Measurements from ENCODE around the gene SOST.
A peak's percentile ranks its signal among the peaks of the same experiment; 100 is the strongest.
"Not testable (repeated sequence)": the region's sequence is repeated elsewhere in the genome, so short reads cannot be mapped to it uniquely, and the experiment has no call there.

SOST gene

DNA sequence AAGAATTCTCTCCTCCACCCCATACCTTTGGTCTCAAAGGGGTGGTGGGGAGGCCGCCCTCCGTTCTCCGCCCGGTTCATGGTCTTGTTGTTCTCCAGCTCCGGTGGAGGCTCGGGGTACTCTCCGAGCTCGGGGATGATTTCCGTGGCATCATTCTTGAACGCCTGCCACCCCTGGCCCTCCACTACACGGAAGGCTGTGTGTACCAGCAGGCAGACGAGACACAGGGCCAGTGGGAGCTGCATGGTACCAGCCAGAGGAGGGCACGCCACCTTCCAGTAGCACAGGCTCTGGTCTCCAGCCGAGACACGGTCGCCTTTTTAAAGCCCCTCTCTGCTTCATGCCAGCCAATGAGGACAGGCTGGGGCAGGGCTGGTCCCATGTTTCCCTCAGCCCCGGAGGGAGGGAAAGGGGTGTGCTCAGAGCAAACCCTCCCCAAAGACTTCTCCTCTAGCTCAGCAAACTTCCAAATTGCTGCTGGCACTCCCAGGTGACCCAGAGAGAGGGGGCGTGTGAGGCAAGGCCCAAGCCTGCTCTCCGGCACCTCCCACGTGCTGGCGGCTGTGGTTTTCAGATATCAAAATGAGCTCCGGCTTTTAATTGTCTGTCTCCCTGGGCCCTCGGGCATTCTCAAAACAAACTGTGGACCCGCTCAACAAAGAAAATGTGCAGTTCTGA lies at the start of gene SOST:
Gene SOST, minus strand, starts transcription at position 295 of the 678 bp plus-strand sequence. Its CDS starts 50 bp downstream, at position 245.
- DNase-seq (ENCODE audit: low read depth) = no peak

DNA sequence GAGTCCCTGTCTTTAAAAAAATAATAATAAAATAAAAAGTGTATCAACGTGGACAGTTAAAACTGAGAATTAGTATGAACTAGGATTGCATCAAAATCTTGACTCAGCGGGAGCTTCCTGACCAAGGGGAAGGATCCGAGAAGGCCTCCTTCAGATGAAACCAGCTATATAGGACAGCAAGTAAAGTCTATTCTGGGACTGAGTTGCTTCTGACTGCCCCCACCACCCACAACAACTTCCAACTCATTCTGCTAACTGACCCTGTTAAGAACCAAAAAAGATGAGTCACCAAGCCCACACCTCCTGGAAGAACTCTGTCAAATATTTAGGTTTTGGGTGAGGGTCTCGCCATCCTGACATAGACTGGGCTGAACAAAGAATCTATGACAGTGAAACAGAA lies 49.5 kb upstream of the SOST start:
- DNase-seq (ENCODE audit: low read depth) = no peak

DNA sequence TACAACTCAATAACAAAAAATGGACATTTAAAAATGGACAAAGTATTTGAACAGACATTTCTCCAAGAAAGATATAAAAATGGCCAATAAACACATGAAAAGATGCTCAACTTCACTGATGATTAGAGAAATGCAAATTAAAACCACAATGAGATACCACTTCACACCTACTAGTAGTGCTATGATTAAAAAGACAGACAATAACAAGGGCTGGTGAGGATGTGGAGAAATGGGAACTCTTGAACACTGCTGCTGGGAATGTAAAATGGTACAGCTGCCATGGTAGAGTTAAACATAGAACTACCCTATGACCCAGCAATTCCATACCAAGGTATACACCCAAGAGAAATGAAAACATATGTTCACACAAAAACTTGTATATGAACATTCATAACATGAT lies 46.5 kb upstream of the SOST start:
- DNase-seq (ENCODE audit: low read depth) = no peak

DNA sequence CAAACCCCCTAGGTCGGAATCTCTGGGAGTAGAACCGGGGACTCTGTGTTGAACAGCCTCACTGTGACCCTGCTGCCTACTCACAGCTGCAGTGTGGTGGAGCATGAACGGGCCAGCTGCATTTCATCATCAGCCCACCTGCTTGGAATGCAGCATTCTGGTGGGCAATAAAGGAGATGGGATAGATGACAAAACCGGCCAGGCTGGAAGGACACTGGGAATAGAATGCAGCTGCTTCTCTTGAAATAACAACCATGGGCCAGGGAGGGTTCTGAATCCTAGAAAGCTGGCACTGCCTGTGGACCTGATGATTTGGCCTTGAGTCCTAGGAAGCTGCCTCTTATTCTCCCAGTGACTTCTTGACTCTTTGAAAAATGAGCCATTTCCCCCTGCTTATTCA lies 45.2 kb upstream of the SOST start:
- no peak for DNase-seq (ENCODE audit: low read depth)

DNA sequence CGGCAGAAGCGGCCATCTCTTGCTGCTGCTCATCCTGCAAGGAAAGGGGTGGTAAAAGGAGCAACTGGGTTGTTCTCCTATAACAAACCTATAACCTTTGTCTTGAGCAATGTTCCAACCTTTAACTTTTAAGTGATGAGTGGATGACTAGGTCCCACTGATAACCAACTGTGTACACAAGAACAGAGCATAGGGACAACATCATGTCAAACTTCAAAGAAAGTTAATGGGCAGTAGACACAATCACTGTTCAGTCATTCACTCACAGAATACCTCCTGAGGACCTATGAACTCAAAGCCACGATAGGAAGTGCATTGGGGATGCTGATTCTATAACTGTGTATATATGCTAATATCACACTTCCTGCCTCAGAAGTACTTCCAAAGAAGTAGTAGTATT lies 43.3 kb upstream of the SOST start:
- DNase-seq (ENCODE audit: low read depth) = no peak

DNA sequence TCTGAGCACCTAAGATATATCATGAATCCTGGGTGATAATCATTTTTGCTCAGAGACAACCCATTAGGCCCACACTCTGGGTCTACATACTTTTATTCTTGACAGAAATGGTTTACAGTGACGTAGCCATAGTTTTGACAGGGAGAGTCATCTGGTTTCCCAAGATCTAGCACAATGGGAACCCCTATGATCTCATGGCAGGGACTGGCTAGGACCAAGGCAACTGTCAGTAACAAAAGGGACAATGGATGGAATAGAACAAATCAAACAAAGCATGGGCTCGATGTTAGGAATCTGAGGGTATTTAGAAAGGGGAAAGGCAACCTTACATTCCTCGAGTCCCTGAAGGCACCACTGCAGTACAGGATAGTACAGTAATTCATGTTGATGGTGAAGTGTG lies 42.1 kb upstream of the SOST start:
- no peak for DNase-seq (ENCODE audit: low read depth)

DNA sequence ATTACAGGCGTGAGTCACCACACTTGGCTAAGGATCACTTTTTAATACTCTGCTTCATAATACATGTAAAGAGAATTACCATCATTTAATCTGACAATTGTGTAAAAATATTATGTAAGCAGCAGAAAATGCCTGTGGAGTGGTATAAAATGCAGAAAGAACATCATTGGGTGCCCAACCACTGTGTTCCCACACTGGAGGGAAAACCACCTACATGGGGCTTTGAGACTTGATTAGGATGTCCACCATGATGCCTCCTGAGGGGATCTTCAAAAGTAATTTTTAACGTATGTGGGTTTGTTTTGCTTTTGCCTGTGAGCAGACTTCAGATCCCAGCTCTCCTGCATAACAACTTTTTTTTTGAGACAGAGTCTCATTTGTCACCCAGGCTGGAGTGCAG lies 40.5 kb upstream of the SOST start:
- DNase-seq (ENCODE audit: low read depth) = no peak

DNA sequence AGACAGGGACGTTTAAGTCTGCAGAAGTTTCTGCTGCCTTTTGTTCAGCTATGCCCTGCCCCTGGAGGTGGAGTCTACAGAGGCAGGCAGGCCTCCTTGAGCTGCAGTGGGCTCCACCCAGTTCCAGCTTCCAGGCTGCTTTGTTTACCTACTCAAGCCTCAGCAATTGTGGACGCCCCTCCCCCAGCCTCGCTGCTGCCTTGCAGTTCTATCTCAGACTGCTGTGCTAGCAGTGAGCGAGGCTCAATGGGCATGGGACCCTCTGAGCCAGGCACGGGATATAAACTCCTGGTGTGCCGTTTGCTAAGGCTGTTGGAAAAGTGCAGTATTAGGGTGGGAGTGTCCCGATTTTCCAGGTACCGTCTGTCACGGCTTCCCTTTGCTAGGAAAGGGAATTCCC lies 39.4 kb upstream of the SOST start:
- not testable (repeated sequence) for DNase-seq (ENCODE audit: low read depth)

DNA sequence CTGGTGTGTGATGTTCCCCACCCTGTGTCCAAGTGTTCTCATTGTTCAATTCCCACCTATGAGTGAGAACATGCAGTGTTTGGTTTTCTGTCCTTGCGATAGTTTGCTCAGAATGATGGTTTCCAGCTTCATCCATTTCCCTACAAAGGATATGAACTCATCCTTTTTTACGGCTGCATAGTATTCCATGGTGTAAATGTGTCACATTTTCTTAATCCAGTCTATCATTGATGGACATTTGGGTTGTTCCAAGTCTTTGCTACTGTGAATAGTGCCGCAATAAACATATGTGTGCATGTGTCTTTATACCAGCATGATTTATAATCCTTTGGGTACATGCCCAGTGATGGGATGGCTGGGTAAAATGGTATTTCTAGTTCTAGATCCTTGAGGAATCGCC lies 34.1 kb upstream of the SOST start:
- not testable (repeated sequence) for DNase-seq (ENCODE audit: low read depth)

DNA sequence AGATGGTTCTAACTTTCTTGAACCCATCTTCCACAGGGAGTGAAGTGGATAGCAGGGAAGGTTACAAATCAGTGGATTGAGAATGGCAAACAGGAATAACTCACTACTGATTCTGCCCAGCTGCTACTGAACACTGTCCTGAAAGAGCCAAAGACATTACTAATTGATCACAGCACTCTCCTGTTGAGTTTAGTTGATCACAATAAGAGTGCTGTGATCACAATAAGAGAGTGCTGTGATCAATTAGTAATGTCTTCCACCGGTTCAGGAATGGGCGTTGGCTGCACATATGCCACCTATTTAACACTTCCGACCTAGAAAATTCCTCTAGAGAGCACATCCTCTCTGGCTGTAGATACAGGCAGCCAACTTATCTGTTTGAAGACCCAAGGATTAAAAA lies 33.0 kb upstream of the SOST start:
- no peak for DNase-seq (ENCODE audit: low read depth)

DNA sequence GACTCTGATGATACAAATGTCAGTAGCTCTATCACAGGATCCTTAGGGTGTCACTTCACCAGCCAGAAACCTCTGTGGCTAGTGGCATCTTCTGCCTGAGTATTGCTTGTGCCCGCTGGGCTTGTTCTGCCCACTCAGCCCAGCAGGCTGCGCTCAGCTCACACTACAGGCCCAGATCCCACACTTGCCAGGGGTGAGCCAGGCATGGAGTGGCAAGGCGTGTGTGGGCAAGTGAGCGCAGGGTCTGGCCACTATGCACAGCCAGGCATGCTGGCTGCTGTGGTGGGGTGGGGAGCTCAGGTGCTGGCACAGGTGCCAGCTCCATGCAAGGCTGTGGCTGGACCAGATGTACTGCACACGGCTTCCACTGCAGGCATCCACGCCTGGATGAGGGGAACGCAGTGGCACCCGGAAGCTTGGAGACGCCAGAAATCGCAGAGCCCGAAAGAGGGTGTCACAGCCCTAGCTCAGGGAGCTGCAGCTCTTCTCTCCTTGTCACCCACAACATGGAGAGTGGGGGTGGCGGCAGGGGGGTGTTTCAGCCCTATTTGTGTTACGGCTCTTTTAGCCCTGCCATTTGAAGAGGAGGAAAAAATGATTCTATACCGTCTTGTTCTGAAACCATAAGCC lies 31.8 kb upstream of the SOST start:
- no peak for DNase-seq (ENCODE audit: low read depth)

DNA sequence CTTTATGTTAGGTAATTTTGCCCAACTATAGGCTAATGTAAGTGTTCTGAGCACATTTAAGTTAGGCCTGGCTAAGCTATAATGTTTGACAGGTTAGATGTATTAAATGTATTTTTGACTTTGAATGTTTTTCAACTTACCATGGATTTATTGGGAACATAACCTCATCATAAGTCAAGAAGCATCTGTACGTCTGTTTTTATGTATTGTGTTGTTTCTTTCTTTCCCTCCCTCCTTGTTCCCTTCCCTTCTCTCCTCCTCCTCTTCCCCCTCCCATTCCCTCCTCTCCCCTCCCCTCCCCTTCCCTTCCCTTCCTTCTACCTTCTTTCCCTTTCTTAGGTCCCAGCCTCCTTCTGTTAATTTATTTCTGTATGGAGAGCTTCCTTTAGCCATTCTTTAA lies 30.9 kb upstream of the SOST start:
- DNase-seq (ENCODE audit: low read depth) = no peak

DNA sequence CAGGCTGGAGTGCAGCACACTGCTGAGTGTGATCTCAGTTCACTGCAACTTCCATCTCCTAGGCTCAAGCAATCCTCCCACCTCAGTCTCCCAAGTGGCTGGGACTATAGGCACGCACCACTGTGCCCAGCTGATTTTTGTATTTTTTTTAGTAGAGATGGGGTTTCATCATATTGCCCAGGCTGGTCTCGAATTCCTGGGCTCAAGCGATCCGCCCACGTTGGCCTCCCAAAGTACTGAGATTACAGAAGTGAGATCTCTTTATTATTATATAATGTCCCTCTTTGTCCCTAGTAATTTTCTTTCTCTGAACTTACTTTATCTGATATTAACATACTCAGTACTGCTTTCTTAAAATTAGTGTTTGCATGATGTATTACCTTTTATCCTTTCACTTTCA lies 29.9 kb upstream of the SOST start:
- DNase-seq (ENCODE audit: low read depth) = no peak

DNA sequence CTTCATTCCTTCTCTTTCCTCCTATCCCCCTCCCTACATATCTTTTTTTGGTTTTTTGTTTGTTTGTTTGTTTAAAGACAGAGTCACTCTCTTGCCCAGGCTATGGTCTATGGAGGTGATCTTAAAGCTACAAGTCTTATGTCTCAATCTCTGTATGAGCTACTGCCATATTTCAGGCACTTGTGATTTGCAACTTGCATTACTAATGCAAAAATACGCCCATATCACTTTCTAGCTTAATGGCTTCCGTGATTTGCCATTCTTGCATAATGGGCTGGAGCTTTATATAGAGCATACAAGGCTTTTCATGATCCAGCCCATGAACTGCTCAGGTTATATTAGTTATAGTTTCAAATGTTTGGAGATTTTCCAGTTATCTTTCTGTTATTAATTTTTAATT lies 29.1 kb upstream of the SOST start:
- DNase-seq (ENCODE audit: low read depth) = no peak

DNA sequence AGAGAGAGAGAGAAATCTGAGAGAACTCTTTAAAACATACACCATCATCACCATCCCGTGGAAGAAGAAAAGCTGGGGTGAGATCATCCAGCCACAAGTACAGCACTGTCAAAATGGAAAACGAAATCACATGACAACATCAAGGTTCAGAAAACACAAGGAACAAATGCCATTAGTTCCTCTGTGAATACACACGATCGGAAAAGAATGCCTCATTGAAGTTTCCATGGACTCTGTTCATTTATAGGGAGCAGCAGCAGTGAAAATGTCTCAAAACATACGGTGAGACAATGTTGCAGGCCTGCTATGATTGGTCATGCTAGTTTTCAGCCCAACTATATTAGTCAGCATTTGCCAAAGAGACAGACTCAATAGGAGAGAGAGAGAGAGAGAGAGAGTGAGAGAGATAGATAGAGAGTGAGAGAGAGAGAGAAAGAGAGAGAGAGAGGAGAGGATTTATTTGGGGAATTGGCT lies 26.1 kb upstream of the SOST start:
- no peak for DNase-seq (ENCODE audit: low read depth)

DNA sequence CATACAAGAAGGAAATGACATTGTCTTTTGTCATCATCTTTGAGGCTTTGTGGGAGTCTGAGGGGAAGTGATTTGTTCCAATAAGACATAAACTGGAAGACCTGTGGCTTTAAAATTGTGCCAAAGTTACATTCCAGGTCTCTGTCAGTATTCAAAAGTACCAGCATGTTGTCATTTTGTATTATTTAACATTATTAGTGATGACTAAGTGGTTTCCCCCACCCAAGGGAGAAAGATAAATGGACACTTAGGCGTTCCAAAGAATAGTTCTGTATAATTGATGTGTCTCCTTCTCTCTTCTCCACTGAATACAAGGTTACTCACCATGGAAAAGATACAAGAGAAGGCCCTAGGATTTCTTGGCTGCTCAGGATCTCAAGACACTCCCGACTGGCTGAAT lies 25.5 kb upstream of the SOST start:
- no peak for DNase-seq (ENCODE audit: low read depth)

DNA sequence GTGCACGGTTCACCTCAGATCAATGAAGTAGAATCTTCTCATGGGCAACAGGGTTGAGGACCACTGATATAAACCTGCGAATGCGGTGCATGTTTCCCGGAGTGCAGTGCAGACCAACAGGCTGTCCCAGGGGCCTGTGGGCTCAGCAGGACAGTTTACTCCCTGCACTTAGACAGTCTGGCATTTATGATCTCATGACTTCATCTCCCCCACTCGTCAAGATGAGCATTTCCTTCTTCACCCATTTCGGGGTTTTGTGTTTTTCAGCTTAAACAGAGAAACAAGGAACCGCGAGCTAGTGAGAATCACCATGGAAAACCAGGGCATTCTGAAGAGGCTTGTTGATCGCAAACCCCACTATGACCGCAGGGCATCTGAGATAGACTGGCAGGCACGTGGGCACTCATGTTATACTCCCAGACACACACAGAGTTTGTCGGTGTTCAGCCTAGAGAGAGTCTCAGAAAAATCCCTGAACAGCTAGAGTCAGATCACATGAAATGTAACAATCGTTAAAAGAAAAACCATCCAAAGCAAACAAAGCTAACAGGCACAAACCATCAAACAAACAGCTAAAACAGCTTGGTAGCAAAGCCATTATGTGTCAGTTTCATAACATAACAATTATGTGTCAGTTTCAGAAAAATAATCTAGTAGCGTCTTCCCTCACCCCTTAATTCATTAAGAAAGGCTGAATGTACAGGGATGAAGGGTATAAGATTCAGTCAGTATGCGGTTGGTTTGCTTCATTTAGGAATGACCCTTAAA lies 24.5 kb upstream of the SOST start:
- no peak for DNase-seq (ENCODE audit: low read depth)

DNA sequence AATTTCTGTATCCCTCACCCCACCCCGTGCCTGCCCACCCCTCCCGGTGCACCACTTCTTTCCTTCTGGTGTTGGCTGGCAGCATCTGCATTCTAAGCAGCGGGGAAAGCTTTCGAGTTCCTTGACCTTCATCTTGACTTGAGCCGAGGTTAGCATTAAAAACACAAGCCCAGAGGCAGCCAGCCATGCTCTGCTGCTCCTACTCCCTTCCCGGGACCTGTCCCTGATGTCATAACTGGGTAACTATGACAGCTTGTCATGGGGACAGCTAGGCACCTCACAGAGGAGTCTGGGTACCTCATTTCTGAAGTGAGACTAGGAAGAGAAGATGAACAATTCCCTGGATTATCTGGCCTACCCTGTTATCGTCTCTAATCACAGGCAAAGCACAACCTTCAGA lies 21.5 kb upstream of the SOST start, which contains the start of gene CFAP97D1:
Gene CFAP97D1, plus strand, starts transcription at position 301 of the 400 bp plus-strand sequence. Its CDS starts 28 bp downstream, at position 329.
- DNase-seq (ENCODE audit: low read depth) = no peak

DNA sequence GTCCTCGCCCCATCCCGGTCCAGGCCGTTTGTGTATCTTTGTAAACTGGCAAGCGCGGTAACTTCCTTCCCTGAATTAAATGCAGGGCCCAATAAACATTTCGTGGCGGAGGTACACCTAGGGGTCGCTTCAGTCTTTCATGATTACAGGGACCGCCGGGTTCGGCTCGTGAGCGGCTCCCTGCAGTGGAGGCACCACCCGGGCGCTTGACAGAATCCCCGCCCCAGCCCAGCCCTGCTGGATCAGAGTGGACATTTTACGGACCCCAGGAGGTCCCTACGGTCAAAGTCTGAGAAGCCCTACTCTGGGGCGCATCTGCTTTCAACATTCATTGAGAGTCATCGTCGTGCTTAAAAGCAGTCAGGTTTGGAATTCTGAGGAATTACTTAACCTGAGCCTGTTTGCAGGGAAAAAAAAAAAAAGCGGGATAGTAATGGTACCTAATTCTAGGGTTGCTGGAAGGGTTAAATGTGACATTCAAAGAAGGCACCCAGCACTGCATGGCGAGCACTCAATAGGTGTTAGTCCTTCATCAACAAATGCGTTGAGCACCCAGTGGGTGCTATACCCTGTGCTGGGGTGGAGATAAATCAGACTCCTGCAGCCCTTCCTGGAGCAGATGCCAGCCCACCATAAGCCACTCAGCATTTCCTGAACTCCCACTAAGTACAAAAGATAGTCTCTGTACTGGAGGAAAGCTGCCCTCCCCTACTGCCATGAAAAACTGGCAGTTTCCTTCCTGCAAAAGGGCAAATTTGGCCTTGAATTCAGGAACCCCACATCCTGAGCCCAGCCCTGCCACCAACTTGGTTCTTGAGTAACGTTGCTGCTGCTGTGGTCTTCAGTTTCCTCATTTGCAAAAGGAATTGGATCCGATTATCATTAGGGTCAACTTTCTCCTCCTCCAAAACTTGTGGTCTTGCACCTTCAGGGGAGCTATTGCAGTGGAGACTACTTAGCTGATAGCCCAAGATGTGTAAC lies 20.8 kb upstream of the SOST start:
- no peak for DNase-seq (ENCODE audit: low read depth)

DNA sequence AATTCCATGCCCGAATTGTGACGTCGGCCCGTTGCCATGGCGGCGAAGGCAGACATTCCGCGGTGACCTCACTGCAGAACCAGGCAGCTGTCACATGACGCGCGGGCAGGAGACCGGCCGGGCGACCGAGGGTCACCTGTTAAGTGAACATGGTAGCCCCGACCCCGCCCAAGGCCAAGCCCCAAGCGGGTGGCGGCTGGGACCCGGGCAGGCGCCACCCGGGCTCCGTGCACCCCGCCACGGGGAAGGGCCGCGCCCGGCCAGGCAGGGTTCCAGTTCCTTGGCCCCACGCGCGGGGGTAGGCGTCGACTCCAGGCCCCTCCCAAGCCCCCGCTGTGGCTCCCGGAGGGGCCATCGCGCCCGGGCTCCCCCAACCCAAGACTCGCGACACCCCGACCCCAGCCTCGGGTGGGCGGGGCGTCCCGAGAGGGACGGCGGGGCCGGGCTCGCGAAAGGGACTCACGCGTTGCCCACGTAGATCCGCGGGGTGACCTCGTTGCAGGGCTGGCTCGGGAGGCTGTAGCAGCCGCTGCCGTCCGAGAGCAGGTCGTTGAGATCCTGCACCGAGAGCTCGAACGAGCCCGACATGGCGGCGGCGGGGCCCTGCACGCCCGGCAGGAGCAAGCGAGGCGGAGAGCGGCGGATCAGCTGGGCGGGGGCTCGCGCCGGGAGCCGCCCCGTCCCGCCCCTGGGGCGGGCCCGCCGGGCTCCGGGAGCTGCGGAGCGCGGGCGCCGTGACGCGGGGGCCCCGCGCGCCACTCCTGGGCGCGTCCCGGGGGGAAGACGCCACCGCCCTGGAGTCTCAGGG lies 19.9 kb upstream of the SOST start, which contains the start of gene DUSP3:
Gene DUSP3, minus strand, starts transcription at position 641 of the 808 bp plus-strand sequence. Its CDS starts 53 bp downstream, at position 588.
- peak; percentile 50 for DNase-seq (ENCODE audit: low read depth)
